Prostate gland (tissue), 2 donors: ENCODE results near the gene SCEL.

ENCODE experiments used
- CTCF ChIP-seq, 4 experiments: fragments of 200-600 bp in 2 of 4; fragments of 450-650 bp in 2 of 4; sonication (generic) in 2 of 4; IDR thresholded peaks; 1 replicate in 3 of 4; 2 replicates in 1 of 4; pipeline ENCODE4 v1.5.1; 2016 to 2019; ENCODE audit warnings: antibody characterized with exemption in 4 of 4, mild to moderate bottlenecking in 2 of 4, moderate library complexity in 2 of 4
- POLR2A ChIP-seq: fragments of 450-650 bp; IDR thresholded peaks from one replicate; pipeline ENCODE4 v1.6.1; 2016; ENCODE audit warnings: antibody characterized with exemption, mild to moderate bottlenecking
- POLR2AphosphoS5 ChIP-seq: sonication (generic); formaldehyde crosslinking; IDR thresholded peaks from one replicate; pipeline ENCODE4 v1.6.1; 2017; ENCODE audit warnings: antibody characterized with exemption

- no peak for TF ChIP-seq CTCF (IDR thresholded peaks at IDR 0.05)
- no peak for TF ChIP-seq POLR2A
- no peak for TF ChIP-seq POLR2AphosphoS5
Observed at GRCh38 chr13:77584106-77584505, 48.6 kb downstream of the SCEL start.
